ENCODE results near the gene NFIX. TPM values are rescaled to one million over a fixed set of nuclear protein-coding genes. Genes with fewer than 3 reads are reported as not detected.

NFIX gene
- total and polyA plus RNA-seq, 9 of the 15 experiments (the other 6 are each of a cell fraction or from before 2014, with no cell fraction given): 0.28 to 26.8 (median 5.4) TPM

GRCh38 chr19:12953138-12953798, 42.0 kb upstream of the NFIX start (continued):
- TF ChIP-seq ELK1 (CRISPR knock-in tag; IDR thresholded peaks at IDR 0.05) (no peak), CREB1 (IDR thresholded peaks at IDR 0.05) (no peak), CREB1 (CRISPR knock-in tag; IDR thresholded peaks at IDR 0.05) (no peak), PTRF (tag; IDR thresholded peaks at IDR 0.05) (no peak)

GRCh38 chr19:12953799-12954611, 41.3 kb upstream of the NFIX start:
- Histone ChIP-seq H3K9me3 (replicated peaks; ENCODE audit: control insufficient read depth, insufficient read depth, low read depth, low read length) (no peaks in the 10 kb centered on the region), H2AFZ (ENCODE audit: low read depth, low read length) (no peak overlapping the region), H3K9ac (ENCODE audit: insufficient read depth in 1 of 2, low read depth in 2 of 2, low read length in 2 of 2) (peak overlapping the region in 1 of 2 experiments; percentile 61; a peak in 2 of 4 replicates), H3K9me1 (ENCODE audit: control insufficient read depth, insufficient read depth, low read length) (no peaks in the 10 kb centered on the region), H4K20me1 (replicated peaks; ENCODE audit: control insufficient read depth, insufficient read depth, low read length) (no peaks in the 10 kb centered on the region; the same call in 1 of the 2 replicates), H3K79me2 (ENCODE audit: control insufficient read depth, insufficient read depth, low read length) (peaks cover 57% of the 10 kb centered on the region), H3K4me1 (replicated peaks in 1 of 2; ENCODE audit: control insufficient read depth in 2 of 2, insufficient read depth in 2 of 2, low read length in 2 of 2) (peaks cover 0 to 41% of the 10 kb centered on the region in 2 experiments; a peak in 3 of 5 replicates), H3K27ac (ENCODE audit: extremely low read depth, low read depth, low read length) (peak overlapping the region; percentile 4; the same call in 1 of the 3 replicates), H3K4me2 (ENCODE audit: insufficient read depth, low read length) (no peak overlapping the region), H3K27me3 (ENCODE audit: control insufficient read depth in 2 of 2, insufficient read depth in 2 of 2, low read length in 2 of 2) (no peaks in the 10 kb centered on the region), H3K36me3 (ENCODE audit: control insufficient read depth, insufficient read depth, low read length) (peaks cover 64% of the 10 kb centered on the region; the same call in 2 of the 3 replicates), H3K4me3 (no peak overlapping the region)
- FAIRE-seq (peak; percentile 11), ATAC-seq (no peak), DNase-seq (ENCODE audit: extremely low read depth in 1 of 4, low spot score in 3 of 4) (peak in 1 of 4 experiments; percentile 9)
- intact Hi-C loops (cut with micrococcal nuclease) (no loop called here), in situ Hi-C loops (cut with MboI) (no loop called here)
- BruUV-seq (replicated peaks): no TSS peak
- 85% methylated on average over 6 of the region's 12 CpGs for WGBS (ENCODE audit: insufficient coverage, low coverage, missing lambda C conversion rate)
- no peak for TF ChIP-seq ESRRA (IDR thresholded peaks at IDR 0.05; ENCODE audit: borderline replicate concordance, low read depth)
- peak; percentile 29 for TF ChIP-seq HMGN3 (IDR thresholded peaks at IDR 0.05; ENCODE audit: borderline replicate concordance, extremely low read depth, insufficient read length, low read depth, low read length)
- TF ChIP-seq POLR2G (IDR thresholded peaks at IDR 0.05; ENCODE audit: low read depth, low read length): peak; percentile 74
- peak; percentile 63 for TF ChIP-seq RBFOX2 (IDR thresholded peaks at IDR 0.05; ENCODE audit: low read depth, low read length)
- TF ChIP-seq SUPT5H (IDR thresholded peaks at IDR 0.05): peak; percentile 59; the same call in 1 of the 2 replicates
- peak; percentile 64 for TF ChIP-seq SIRT6 (IDR thresholded peaks at IDR 0.05; ENCODE audit: low read depth, low read length)
- TF ChIP-seq NFIC (IDR thresholded peaks at IDR 0.05): peak; percentile 59; the same call in 1 of the 2 replicates
- peak; percentile 58 for TF ChIP-seq POLR2A (conservative IDR thresholded peaks at IDR 0.05)
- TF ChIP-seq BDP1 (IDR thresholded peaks at IDR 0.05; ENCODE audit: insufficient read depth, insufficient read length): no peak
- no peak for TF ChIP-seq ZNF253 (CRISPR knock-in tag; conservative IDR thresholded peaks at IDR 0.05)
- TF ChIP-seq PURB (CRISPR knock-in tag; IDR thresholded peaks at IDR 0.05; ENCODE audit: low read depth): no peak
- no peak for TF ChIP-seq CXXC5 (CRISPR knock-in tag; IDR thresholded peaks at IDR 0.05)
- peak; percentile 68; the same call in 1 of the 2 replicates for TF ChIP-seq ZBTB33 (CRISPR knock-in tag; IDR thresholded peaks at IDR 0.05)
- CTCF ChIA-PET (ENCODE audit: low intra/inter-chr PET ratio): no interaction called here
- POLR2A ChIA-PET: interaction anchor here (0.6 to 3.7 kb wide), 11 partner anchors 8 to 209 kb away, joined by 3 to 18 read pairs (median 4); partner anchors contain the start of genes DAND5, GCDH, KLF1 and RAD23A
